EL (cell line): ENCODE measurements around the gene CACTIN.

Source experiments
- DNase-seq: peaks from one replicate; pipeline ENCODE4 v3.0.0-alpha.2; 2016

The CACTIN gene

GRCh38 chr19:3608079-3608641, 18.4 kb downstream of the CACTIN start:
- DNase-seq, result no peak

- peak; percentile 35 for DNase-seq
Measured at GRCh38 chr19:3607303-3608078, 19.1 kb downstream of the CACTIN start.

GRCh38 chr19:3606690-3607289, 19.8 kb downstream of the CACTIN start, which contains the start of gene TBXA2R:
Gene TBXA2R (minus strand): TSS chr19:3606875. CDS start chr19:3600634, 6,241 bp downstream.
- peak; percentile 76 for DNase-seq

- DNase-seq, result peak; percentile 36
Measured at GRCh38 chr19:3606174-3606689, 20.4 kb downstream of the CACTIN start.

- no peak for DNase-seq
Measured at GRCh38 chr19:3605770-3606169, 20.8 kb downstream of the CACTIN start.

- DNase-seq, result no peak
Measured at GRCh38 chr19:3605361-3605760, 21.2 kb downstream of the CACTIN start.

GRCh38 chr19:3604987-3605343, 21.6 kb downstream of the CACTIN start:
- DNase-seq, result no peak

- DNase-seq, result no peak
Measured at GRCh38 chr19:3604227-3604986, 22.2 kb downstream of the CACTIN start.

GRCh38 chr19:3603121-3603811, 23.3 kb downstream of the CACTIN start:
- peak; percentile 22 for DNase-seq

GRCh38 chr19:3601021-3601420, 25.6 kb downstream of the CACTIN start:
- no peak for DNase-seq

GRCh38 chr19:3599776-3600187, 26.8 kb downstream of the CACTIN start:
- DNase-seq, result no peak

GRCh38 chr19:3595521-3596061, 31.0 kb downstream of the CACTIN start:
- no peak for DNase-seq

GRCh38 chr19:3593156-3593555, 33.4 kb downstream of the CACTIN start:
- DNase-seq, result no peak

GRCh38 chr19:3591876-3592613, 34.5 kb downstream of the CACTIN start:
- no peak for DNase-seq

- DNase-seq, result no peak
Measured at GRCh38 chr19:3590991-3591659, 35.5 kb downstream of the CACTIN start.

- no peak for DNase-seq
Measured at GRCh38 chr19:3589949-3590348, 36.6 kb downstream of the CACTIN start.

GRCh38 chr19:3589439-3589838, 37.2 kb downstream of the CACTIN start:
- DNase-seq, result no peak

GRCh38 chr19:3586707-3587346, 39.8 kb downstream of the CACTIN start:
- DNase-seq, result no peak

GRCh38 chr19:3586127-3586626, 40.4 kb downstream of the CACTIN start:
- no peak for DNase-seq
